Panc1 (cell line): ENCODE data around the gene BLTP3B. TPM values are rescaled to one million over a fixed set of nuclear protein-coding genes. Genes with fewer than 3 reads are reported as not detected.

Experiments used
- ATAC-seq: fragments of 200-7000 bp; cut with Tn5 transposase; 2 replicates; pipeline ENCODE4 v1.9.1; 2020; ENCODE audit warnings: mild to moderate bottlenecking, moderate library complexity
- BruUV-seq: library from RNA; stranded (reverse); fragments of 400-500 nt; replicated peaks from 2 replicates; lab custom pipeline; 2021; lab: Mats Ljungman, UMichigan
- CTCF ChIA-PET: fragments of 300-600 bp; sonication (Branson Sonifier 250); formaldehyde crosslinking; loops from one replicate; lab custom pipeline; 2022; ENCODE audit warnings: antibody characterized with exemption; lab: Charles Lee
- POLR2A ChIA-PET: fragments of 300-600 bp; sonication (Branson Sonifier 250); formaldehyde crosslinking; loops from one replicate; lab custom pipeline; 2022; ENCODE audit warnings: antibody characterized with exemption; lab: Charles Lee
- DNase-seq: peaks from one replicate; pipeline ENCODE4 v3.0.0-alpha.2; 2010; ENCODE audit warnings: low read depth, low spot score
- H3K27ac ChIP-seq: 2 replicates; pipeline ENCODE4 v1.5.1; 2011; ENCODE audit warnings: mild to moderate bottlenecking, low read length, inconsistent platforms
- H3K27me3 ChIP-seq: fragments of 200-500 bp; sonication (Bioruptor generic); 2 replicates; pipeline ENCODE4 v1.6.0; 2014; ENCODE audit warnings: low read length, inconsistent platforms; ENCODE audit not compliant: control insufficient read depth, insufficient read depth
- H3K36me3 ChIP-seq: fragments of 200-500 bp; sonication (Bioruptor generic); 2 replicates; pipeline ENCODE4 v1.5.1; 2014; ENCODE audit warnings: inconsistent platforms, mild to moderate bottlenecking, low read length, moderate library complexity; ENCODE audit not compliant: control insufficient read depth, insufficient read depth
- H3K4me1 ChIP-seq: 2 replicates; pipeline ENCODE4 v1.5.1; 2011; ENCODE audit warnings: inconsistent platforms, mild to moderate bottlenecking, low read length, moderate library complexity; ENCODE audit not compliant: control insufficient read depth, insufficient read depth
- H3K4me3 ChIP-seq, 2 experiments: 2 replicates each; pipeline ENCODE4 v1.5.1; 2011 to 2012; ENCODE audit warnings: low read depth in 2 of 2, low read length in 2 of 2, mild to moderate bottlenecking in 2 of 2, inconsistent platforms in 1 of 2, moderate library complexity in 1 of 2
- H3K9me3 ChIP-seq: fragments of 200-500 bp; sonication (Bioruptor generic); 2 replicates; pipeline ENCODE4 v1.5.1; 2014; ENCODE audit warnings: low read depth, mild to moderate bottlenecking, inconsistent platforms, low read length, moderate library complexity; ENCODE audit not compliant: control insufficient read depth, insufficient read depth
- POLR2AphosphoS5 ChIP-seq: IDR thresholded peaks from 2 replicates; pipeline ENCODE4 v1.6.1; 2012; ENCODE audit warnings: mild to moderate bottlenecking, low read depth, low read length, moderate library complexity
- SIN3A ChIP-seq: IDR thresholded peaks from 2 replicates; pipeline ENCODE4 v1.6.1; 2012; ENCODE audit warnings: low read depth, mild to moderate bottlenecking, low read length, moderate library complexity, borderline replicate concordance; ENCODE audit not compliant: insufficient read depth
- TCF7L2 ChIP-seq: IDR thresholded peaks from 2 replicates; pipeline ENCODE4 v1.6.1; 2011; ENCODE audit warnings: mild to moderate bottlenecking, low read depth, low read length, inconsistent platforms
- in situ Hi-C: cut with HindIII; loops from 2 replicates; pipeline ENCODE4 v1.10.0; 2016; ENCODE audit warnings: low sequenced_read_pairs, low pct_unique_long_range_greater_than_20kb
- intact Hi-C: fragments of 100-400 bp; cut with micrococcal nuclease; formaldehyde crosslinking; loops from one replicate; pipeline ENCODE4 v1.10.0; 2022; ENCODE audit not compliant: unreplicated experiment
- total RNA-seq: library from RNA; stranded (reverse); gene quantifications from one replicate; pipeline ENCODE4 v1.2.1, GENCODE V29; 2021; ENCODE audit not compliant: unreplicated experiment
- TF ChIP-seq, protein P1 (sequence below), 2 experiments: IDR thresholded peaks; 2 replicates each; pipeline ENCODE4 v1.6.1; 2011 to 2012; ENCODE audit warnings: low read depth in 2 of 2, control low read depth in 1 of 2, low read length in 1 of 2, mild to moderate bottlenecking in 1 of 2, moderate library complexity in 1 of 2; ENCODE audit not compliant: insufficient read depth in 1 of 2
- TF ChIP-seq, protein P2 (sequence below): fragments of 450-650 bp; IDR thresholded peaks from 2 replicates; pipeline ENCODE4 v1.5.1; 2017; ENCODE audit warnings: mild to moderate bottlenecking

Gene BLTP3B
- total RNA-seq, 1 experiment from 2014 or later = 32.2 TPM

DNA sequence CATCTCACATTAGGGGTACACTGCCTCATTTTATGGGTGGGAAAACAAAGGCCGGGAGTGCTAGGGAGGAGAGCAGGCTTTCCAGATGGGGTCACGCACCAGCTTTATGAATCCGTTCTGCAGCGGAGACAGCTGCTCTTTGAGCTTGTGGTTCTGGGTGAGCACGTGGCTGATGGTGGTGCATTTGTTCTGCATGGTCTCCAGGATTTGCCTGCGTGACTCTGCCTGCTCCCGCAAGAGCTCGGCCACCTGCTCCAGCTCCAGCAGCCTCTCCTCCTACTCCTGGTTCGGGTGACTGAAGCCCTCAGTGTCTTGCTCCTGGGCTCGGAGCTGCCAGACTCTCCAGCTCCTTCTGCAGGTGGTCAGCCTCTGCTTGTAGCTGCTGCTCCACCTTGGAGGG, 23.6 kb upstream of the BLTP3B start:
- intact Hi-C loops = no loop called here
- CTCF ChIA-PET = no interaction called here
- DNase-seq (no peak), ATAC-seq (no peak)
- peaks cover 9% of the 10 kb centered on the region; the same call in 1 of the 2 replicates for H3K4me1 ChIP-seq
- H3K27ac ChIP-seq = no peak overlapping the region
- no peak overlapping the region for H3K4me3 ChIP-seq
- no peaks in the 10 kb centered on the region for H3K27me3 ChIP-seq
- POLR2A ChIA-PET = no interaction called here
- no peaks in the 10 kb centered on the region for H3K9me3 ChIP-seq
- H3K36me3 ChIP-seq = no peaks in the 10 kb centered on the region
- in situ Hi-C loops = no loop called here
- TF ChIP-seq, protein P1, sequence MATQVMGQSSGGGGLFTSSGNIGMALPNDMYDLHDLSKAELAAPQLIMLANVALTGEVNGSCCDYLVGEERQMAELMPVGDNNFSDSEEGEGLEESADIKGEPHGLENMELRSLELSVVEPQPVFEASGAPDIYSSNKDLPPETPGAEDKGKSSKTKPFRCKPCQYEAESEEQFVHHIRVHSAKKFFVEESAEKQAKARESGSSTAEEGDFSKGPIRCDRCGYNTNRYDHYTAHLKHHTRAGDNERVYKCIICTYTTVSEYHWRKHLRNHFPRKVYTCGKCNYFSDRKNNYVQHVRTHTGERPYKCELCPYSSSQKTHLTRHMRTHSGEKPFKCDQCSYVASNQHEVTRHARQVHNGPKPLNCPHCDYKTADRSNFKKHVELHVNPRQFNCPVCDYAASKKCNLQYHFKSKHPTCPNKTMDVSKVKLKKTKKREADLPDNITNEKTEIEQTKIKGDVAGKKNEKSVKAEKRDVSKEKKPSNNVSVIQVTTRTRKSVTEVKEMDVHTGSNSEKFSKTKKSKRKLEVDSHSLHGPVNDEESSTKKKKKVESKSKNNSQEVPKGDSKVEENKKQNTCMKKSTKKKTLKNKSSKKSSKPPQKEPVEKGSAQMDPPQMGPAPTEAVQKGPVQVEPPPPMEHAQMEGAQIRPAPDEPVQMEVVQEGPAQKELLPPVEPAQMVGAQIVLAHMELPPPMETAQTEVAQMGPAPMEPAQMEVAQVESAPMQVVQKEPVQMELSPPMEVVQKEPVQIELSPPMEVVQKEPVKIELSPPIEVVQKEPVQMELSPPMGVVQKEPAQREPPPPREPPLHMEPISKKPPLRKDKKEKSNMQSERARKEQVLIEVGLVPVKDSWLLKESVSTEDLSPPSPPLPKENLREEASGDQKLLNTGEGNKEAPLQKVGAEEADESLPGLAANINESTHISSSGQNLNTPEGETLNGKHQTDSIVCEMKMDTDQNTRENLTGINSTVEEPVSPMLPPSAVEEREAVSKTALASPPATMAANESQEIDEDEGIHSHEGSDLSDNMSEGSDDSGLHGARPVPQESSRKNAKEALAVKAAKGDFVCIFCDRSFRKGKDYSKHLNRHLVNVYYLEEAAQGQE (IDR thresholded peaks at IDR 0.05; ENCODE audit: insufficient read depth in 1 of 2, low read depth in 2 of 2, low read length in 1 of 2) = no peak
- TF ChIP-seq SIN3A = no peak
- no peak for TF ChIP-seq POLR2AphosphoS5
- no TSS peak for BruUV-seq

DNA sequence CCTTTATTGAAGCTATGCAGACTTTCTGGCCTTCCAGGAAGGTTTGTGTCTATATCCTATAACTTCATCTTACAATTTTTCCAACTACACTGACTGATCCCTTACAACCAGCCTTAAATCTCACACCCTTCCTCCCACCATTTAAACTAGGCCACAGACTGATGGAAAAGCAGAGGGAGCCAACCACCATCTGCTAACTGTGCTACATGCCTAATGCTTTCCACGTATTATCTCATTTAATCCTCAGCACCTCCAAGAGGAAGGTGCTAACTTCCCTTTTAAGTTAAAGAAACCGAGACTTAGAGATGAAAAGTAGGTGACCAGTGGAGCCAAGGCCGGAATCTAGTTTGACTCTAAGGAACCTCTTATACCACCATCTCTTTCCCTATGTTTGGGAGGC, 22.7 kb upstream of the BLTP3B start:
- DNase-seq (no peak), ATAC-seq (no peak)
- Histone ChIP-seq H3K4me3 (no peak overlapping the region), H3K9me3 (no peaks in the 10 kb centered on the region), H3K27me3 (no peaks in the 10 kb centered on the region), H3K36me3 (no peaks in the 10 kb centered on the region), H3K27ac (no peak overlapping the region), H3K4me1 (peaks cover 9% of the 10 kb centered on the region; the same call in 1 of the 2 replicates)
- intact Hi-C loops (no loop called here), in situ Hi-C loops (no loop called here)
- no peak for TF ChIP-seq TCF7L2
- TF ChIP-seq, protein P1 (IDR thresholded peaks at IDR 0.05; ENCODE audit: insufficient read depth in 1 of 2, low read depth in 2 of 2, low read length in 1 of 2) = no peak
- TF ChIP-seq, protein P2, sequence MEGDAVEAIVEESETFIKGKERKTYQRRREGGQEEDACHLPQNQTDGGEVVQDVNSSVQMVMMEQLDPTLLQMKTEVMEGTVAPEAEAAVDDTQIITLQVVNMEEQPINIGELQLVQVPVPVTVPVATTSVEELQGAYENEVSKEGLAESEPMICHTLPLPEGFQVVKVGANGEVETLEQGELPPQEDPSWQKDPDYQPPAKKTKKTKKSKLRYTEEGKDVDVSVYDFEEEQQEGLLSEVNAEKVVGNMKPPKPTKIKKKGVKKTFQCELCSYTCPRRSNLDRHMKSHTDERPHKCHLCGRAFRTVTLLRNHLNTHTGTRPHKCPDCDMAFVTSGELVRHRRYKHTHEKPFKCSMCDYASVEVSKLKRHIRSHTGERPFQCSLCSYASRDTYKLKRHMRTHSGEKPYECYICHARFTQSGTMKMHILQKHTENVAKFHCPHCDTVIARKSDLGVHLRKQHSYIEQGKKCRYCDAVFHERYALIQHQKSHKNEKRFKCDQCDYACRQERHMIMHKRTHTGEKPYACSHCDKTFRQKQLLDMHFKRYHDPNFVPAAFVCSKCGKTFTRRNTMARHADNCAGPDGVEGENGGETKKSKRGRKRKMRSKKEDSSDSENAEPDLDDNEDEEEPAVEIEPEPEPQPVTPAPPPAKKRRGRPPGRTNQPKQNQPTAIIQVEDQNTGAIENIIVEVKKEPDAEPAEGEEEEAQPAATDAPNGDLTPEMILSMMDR = no peak
- TF ChIP-seq SIN3A = no peak
- TF ChIP-seq POLR2AphosphoS5 = no peak
- ChIA-PET CTCF (no interaction called here), POLR2A (no interaction called here)
- BruUV-seq = no TSS peak
